ENCODE results near the gene EIF3A. TPM values are rescaled to one million over a fixed set of nuclear protein-coding genes. Genes with fewer than 3 reads are reported as not detected.
A peak's percentile ranks its signal among the peaks of the same experiment; 100 is the strongest.

EIF3A gene
- total and polyA plus RNA-seq, 4 donors = 27.5 to 88.9 (median 47.6) TPM

DNA sequence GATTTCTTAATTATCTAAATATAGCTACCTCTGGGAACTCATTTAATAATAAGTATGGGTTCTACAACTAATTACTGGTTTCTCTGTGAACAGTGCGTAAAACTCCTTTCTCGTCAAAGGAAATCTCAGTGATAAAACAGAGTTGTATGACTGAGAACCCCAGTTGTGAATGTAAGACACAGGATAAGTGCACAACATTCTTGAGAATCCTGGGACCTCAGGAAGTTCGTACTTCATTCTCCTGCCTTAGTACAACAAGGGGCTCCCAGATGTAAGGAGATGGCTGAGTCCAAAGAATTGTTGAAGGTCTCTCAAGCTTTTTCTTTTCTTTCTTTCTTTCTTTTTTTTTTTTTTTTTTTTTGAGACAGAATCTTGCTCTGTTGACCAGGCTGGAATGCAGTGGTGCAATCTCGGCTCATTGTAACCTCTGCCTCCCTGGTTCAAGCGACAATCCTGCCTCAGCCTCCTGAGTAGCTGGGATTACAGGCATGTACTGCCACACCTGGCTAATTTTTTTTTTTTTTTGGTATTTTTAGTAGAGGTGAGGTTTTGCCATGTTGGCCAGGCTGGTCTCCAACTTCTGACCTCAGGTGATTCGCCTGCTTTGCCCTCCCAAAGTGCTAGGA, 35.8 kb upstream of the EIF3A start:
- Histone ChIP-seq H3K4me3 (ENCODE audit: low read depth in 1 of 3, low read length in 3 of 3) (no peak overlapping the region), H3K4me1 (ENCODE audit: control insufficient read depth in 4 of 4, insufficient read depth in 4 of 4, low read length in 3 of 4) (peaks cover 6 to 28% (median 14%) of the 10 kb centered on the region in 4 donors), H3K27ac (ENCODE audit: low read depth in 1 of 2, low read length in 2 of 2) (peak overlapping the region; percentile 63 to 76), H3K9ac (ENCODE audit: low read depth in 1 of 2, low read length in 2 of 2) (no peak overlapping the region), H3K9me3 (ENCODE audit: control insufficient read depth in 4 of 4, low read length in 3 of 4) (no peaks in the 10 kb centered on the region), H3K27me3 (ENCODE audit: control insufficient read depth in 4 of 4, insufficient read depth in 4 of 4, low read length in 3 of 4) (no peaks in the 10 kb centered on the region), H3K36me3 (ENCODE audit: control insufficient read depth in 4 of 4, insufficient read depth in 3 of 4, low read depth in 1 of 4, low read length in 3 of 4) (peaks cover 4 to 17% (median 8%) of the 10 kb centered on the region in 4 donors)
- no peak for DNase-seq (ENCODE audit: low spot score)
- 52% methylated on average over 6 of the region's 6 CpGs for WGBS
- TF ChIP-seq, protein P1, sequence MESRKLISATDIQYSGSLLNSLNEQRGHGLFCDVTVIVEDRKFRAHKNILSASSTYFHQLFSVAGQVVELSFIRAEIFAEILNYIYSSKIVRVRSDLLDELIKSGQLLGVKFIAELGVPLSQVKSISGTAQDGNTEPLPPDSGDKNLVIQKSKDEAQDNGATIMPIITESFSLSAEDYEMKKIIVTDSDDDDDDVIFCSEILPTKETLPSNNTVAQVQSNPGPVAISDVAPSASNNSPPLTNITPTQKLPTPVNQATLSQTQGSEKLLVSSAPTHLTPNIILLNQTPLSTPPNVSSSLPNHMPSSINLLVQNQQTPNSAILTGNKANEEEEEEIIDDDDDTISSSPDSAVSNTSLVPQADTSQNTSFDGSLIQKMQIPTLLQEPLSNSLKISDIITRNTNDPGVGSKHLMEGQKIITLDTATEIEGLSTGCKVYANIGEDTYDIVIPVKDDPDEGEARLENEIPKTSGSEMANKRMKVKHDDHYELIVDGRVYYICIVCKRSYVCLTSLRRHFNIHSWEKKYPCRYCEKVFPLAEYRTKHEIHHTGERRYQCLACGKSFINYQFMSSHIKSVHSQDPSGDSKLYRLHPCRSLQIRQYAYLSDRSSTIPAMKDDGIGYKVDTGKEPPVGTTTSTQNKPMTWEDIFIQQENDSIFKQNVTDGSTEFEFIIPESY (IDR thresholded peaks at IDR 0.05) = no peak
- peak; percentile 55 to 61 for TF ChIP-seq RXRA (IDR thresholded peaks at IDR 0.05)
- peak in 1 of 2 donors; percentile 32 for TF ChIP-seq JUND (IDR thresholded peaks at IDR 0.05)
- TF ChIP-seq HNF4A (conservative IDR thresholded peaks at IDR 0.05) = peak; percentile 64 to 68
- peak in 1 of 2 donors; percentile 19 for TF ChIP-seq RAD21 (IDR thresholded peaks at IDR 0.05)
- TF ChIP-seq, protein P2, sequence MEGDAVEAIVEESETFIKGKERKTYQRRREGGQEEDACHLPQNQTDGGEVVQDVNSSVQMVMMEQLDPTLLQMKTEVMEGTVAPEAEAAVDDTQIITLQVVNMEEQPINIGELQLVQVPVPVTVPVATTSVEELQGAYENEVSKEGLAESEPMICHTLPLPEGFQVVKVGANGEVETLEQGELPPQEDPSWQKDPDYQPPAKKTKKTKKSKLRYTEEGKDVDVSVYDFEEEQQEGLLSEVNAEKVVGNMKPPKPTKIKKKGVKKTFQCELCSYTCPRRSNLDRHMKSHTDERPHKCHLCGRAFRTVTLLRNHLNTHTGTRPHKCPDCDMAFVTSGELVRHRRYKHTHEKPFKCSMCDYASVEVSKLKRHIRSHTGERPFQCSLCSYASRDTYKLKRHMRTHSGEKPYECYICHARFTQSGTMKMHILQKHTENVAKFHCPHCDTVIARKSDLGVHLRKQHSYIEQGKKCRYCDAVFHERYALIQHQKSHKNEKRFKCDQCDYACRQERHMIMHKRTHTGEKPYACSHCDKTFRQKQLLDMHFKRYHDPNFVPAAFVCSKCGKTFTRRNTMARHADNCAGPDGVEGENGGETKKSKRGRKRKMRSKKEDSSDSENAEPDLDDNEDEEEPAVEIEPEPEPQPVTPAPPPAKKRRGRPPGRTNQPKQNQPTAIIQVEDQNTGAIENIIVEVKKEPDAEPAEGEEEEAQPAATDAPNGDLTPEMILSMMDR (IDR thresholded peaks at IDR 0.05; ENCODE audit: low read depth, low read length, missing input control) = no peak

DNA sequence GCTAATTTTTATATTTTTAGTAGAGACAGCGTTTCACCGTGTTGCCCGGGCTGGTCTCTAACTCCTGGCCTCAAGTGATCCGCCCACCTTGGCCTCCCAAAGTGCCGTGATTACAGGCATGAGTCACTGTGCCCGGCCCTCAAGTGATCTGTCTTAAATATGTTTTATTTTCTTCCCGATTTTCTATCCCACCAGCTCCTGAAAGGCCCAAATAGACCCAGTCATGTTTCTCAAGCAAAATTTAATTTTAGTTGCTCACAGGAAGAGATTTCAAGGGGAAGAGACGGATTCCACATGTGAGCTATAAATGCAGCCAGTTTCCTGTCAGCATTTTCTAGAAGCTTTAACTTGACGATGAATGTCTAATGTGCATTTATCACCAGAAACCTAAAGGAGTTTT, 35.3 kb upstream of the EIF3A start:
- Histone ChIP-seq H3K9ac (ENCODE audit: low read depth in 1 of 2, low read length in 2 of 2) (no peak overlapping the region), H3K36me3 (ENCODE audit: control insufficient read depth in 4 of 4, insufficient read depth in 3 of 4, low read depth in 1 of 4, low read length in 3 of 4) (peaks cover 4 to 17% (median 8%) of the 10 kb centered on the region in 4 donors), H3K4me3 (ENCODE audit: low read depth in 1 of 3, low read length in 3 of 3) (no peak overlapping the region), H3K27me3 (ENCODE audit: control insufficient read depth in 4 of 4, insufficient read depth in 4 of 4, low read length in 3 of 4) (no peaks in the 10 kb centered on the region), H3K9me3 (ENCODE audit: control insufficient read depth in 4 of 4, low read length in 3 of 4) (no peaks in the 10 kb centered on the region), H3K4me1 (ENCODE audit: control insufficient read depth in 4 of 4, insufficient read depth in 4 of 4, low read length in 3 of 4) (peaks cover 6 to 28% (median 13%) of the 10 kb centered on the region in 4 donors), H3K27ac (ENCODE audit: low read depth in 1 of 2, low read length in 2 of 2) (peak overlapping the region; percentile 63 to 76)
- no peak for DNase-seq (ENCODE audit: low spot score)
- 82% methylated on average over 9 of the region's 9 CpGs for WGBS
- no peak for TF ChIP-seq FOXA2 (IDR thresholded peaks at IDR 0.05)
- TF ChIP-seq, protein P3, sequence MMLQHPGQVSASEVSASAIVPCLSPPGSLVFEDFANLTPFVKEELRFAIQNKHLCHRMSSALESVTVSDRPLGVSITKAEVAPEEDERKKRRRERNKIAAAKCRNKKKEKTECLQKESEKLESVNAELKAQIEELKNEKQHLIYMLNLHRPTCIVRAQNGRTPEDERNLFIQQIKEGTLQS (IDR thresholded peaks at IDR 0.05) = no peak
- TF ChIP-seq TAF1 (conservative IDR thresholded peaks at IDR 0.05) = no peak
- TF ChIP-seq NR2F2 (IDR thresholded peaks at IDR 0.05) = no peak
- no peak for TF ChIP-seq RAD21 (IDR thresholded peaks at IDR 0.05)

DNA sequence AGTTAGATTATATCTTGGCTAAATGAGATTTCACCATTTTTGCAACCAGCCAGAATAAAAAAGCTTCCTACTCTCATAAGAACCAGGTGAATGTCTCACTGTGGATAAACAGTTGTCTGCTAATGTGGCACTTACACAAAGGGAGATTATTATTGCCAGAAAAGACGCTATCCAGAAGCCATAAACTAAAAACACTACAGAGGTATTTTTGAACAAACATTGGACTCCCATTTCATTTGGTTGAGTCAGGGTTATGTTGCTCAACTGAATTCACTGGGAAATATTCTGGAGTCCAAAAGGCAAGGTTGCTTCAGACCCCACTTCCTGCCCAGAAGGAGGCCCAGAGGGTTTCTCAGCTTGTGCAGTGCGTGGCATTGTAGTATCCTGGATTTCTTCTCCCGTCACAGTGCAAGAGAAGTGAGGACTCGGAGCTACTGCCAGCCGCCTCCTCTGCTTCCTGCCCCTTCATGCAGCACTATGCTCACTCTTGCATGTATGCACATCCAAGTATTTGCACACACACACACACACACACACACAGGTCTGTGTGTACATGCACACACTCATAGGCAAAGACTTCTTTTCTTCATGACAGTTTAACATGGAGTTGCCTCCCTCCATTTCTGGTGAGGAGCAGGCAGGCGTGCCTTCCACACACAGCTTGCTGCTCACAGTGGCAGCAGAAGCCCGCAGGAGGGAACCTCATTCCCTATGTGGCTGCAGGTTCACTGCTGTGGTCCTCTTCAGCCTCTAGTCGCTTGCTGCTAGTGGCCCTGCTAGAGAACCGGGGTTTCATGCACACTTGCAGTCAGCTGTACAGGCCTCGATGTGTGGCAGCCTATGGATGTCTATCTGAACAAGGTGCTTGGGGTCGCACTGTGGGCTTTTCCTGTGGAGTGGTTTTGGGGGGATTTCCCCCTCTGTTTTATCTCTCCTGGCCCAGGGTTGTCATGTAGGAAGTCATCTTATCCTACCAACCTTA, 33.4 kb upstream of the EIF3A start:
- no peak for DNase-seq (ENCODE audit: low spot score)
- peak overlapping the region; percentile 79 to 80 for H3K27ac ChIP-seq (ENCODE audit: low read depth in 1 of 2, low read length in 2 of 2)
- H3K9me3 ChIP-seq (ENCODE audit: control insufficient read depth in 4 of 4, low read length in 3 of 4) = no peaks in the 10 kb centered on the region
- peaks cover 6 to 23% (median 10%) of the 10 kb centered on the region in 4 donors for H3K36me3 ChIP-seq (ENCODE audit: control insufficient read depth in 4 of 4, insufficient read depth in 3 of 4, low read depth in 1 of 4, low read length in 3 of 4)
- H3K27me3 ChIP-seq (ENCODE audit: control insufficient read depth in 4 of 4, insufficient read depth in 4 of 4, low read length in 3 of 4) = no peaks in the 10 kb centered on the region
- no peak overlapping the region for H3K9ac ChIP-seq (ENCODE audit: low read depth in 1 of 2, low read length in 2 of 2)
- no peak overlapping the region for H3K4me3 ChIP-seq (ENCODE audit: low read depth in 1 of 3, low read length in 3 of 3)
- 57% methylated on average over 11 of the region's 11 CpGs for WGBS
- H3K4me1 ChIP-seq (ENCODE audit: control insufficient read depth in 4 of 4, insufficient read depth in 4 of 4, low read length in 3 of 4) = peaks cover 6 to 22% (median 7%) of the 10 kb centered on the region in 4 donors
- peak; percentile 53 for TF ChIP-seq FOXA2 (IDR thresholded peaks at IDR 0.05)
- TF ChIP-seq SP1 (IDR thresholded peaks at IDR 0.05) = peak; percentile 84
- TF ChIP-seq, protein P4, sequence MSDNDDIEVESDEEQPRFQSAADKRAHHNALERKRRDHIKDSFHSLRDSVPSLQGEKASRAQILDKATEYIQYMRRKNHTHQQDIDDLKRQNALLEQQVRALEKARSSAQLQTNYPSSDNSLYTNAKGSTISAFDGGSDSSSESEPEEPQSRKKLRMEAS (IDR thresholded peaks at IDR 0.05) = peak; percentile 46
- peak; percentile 85 for TF ChIP-seq HNF4G (IDR thresholded peaks at IDR 0.05)
- TF ChIP-seq EGR1 (IDR thresholded peaks at IDR 0.05; ENCODE audit: low read depth in 2 of 2) = peak in 1 of 2 donors; percentile 35
- peak; percentile 77 to 80 for TF ChIP-seq RXRA (IDR thresholded peaks at IDR 0.05)
- TF ChIP-seq YY1 (IDR thresholded peaks at IDR 0.05) = peak; percentile 74
- TF ChIP-seq, protein P5, sequence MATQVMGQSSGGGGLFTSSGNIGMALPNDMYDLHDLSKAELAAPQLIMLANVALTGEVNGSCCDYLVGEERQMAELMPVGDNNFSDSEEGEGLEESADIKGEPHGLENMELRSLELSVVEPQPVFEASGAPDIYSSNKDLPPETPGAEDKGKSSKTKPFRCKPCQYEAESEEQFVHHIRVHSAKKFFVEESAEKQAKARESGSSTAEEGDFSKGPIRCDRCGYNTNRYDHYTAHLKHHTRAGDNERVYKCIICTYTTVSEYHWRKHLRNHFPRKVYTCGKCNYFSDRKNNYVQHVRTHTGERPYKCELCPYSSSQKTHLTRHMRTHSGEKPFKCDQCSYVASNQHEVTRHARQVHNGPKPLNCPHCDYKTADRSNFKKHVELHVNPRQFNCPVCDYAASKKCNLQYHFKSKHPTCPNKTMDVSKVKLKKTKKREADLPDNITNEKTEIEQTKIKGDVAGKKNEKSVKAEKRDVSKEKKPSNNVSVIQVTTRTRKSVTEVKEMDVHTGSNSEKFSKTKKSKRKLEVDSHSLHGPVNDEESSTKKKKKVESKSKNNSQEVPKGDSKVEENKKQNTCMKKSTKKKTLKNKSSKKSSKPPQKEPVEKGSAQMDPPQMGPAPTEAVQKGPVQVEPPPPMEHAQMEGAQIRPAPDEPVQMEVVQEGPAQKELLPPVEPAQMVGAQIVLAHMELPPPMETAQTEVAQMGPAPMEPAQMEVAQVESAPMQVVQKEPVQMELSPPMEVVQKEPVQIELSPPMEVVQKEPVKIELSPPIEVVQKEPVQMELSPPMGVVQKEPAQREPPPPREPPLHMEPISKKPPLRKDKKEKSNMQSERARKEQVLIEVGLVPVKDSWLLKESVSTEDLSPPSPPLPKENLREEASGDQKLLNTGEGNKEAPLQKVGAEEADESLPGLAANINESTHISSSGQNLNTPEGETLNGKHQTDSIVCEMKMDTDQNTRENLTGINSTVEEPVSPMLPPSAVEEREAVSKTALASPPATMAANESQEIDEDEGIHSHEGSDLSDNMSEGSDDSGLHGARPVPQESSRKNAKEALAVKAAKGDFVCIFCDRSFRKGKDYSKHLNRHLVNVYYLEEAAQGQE (IDR thresholded peaks at IDR 0.05) = peak; percentile 61
- no peak for TF ChIP-seq NR2F2 (IDR thresholded peaks at IDR 0.05)
- peak; percentile 95 to 97 for TF ChIP-seq HNF4A (conservative IDR thresholded peaks at IDR 0.05)
- TF ChIP-seq JUND (IDR thresholded peaks at IDR 0.05) = peak; percentile 47 to 82
- no peak for TF ChIP-seq FOXA1 (IDR thresholded peaks at IDR 0.05)
- no peak for TF ChIP-seq TAF1 (conservative IDR thresholded peaks at IDR 0.05)

Measured in liver (tissue), 9 donors.